Calu3 (cell line): Measurements from ENCODE around the gene MPZL3. TPM values are rescaled to one million over a fixed set of nuclear protein-coding genes. Genes with fewer than 3 reads are reported as not detected.
"Not testable (repeated sequence)": the region's sequence is repeated elsewhere in the genome, so short reads cannot be mapped to it uniquely, and the experiment has no call there.

Experiments used
- BruUV-seq: library from RNA; stranded (reverse); fragments of 400-500 nt; replicated peaks from 2 replicates; lab custom pipeline; 2021; lab: Mats Ljungman, UMichigan
- CTCF ChIA-PET: fragments of 300-600 bp; sonication (Branson Sonifier 250); formaldehyde crosslinking; loops from one replicate; lab custom pipeline; 2022; ENCODE audit warnings: antibody characterized with exemption; lab: Charles Lee
- DNase-seq: peaks from one replicate; pipeline ENCODE4 v3.0.0; 2022
- H3K27ac Mint-ChIP-seq: one replicate; pipeline ENCODE4 v1.8.0; 2022; ENCODE audit warnings: mixed read lengths; ENCODE audit not compliant: unreplicated experiment
- H3K27me3 Mint-ChIP-seq: one replicate; pipeline ENCODE4 v1.8.0; 2022; ENCODE audit warnings: mixed read lengths; ENCODE audit not compliant: unreplicated experiment
- H3K36me3 Mint-ChIP-seq: one replicate; pipeline ENCODE4 v1.8.0; 2022; ENCODE audit warnings: mild to moderate bottlenecking, moderate library complexity, mixed read lengths; ENCODE audit not compliant: insufficient read depth, unreplicated experiment
- H3K4me1 Mint-ChIP-seq: one replicate; pipeline ENCODE4 v1.8.0; 2022; ENCODE audit warnings: mild to moderate bottlenecking, low read depth, mixed read lengths; ENCODE audit not compliant: unreplicated experiment
- H3K4me3 Mint-ChIP-seq: one replicate; pipeline ENCODE4 v1.8.0; 2022; ENCODE audit warnings: mild to moderate bottlenecking, low read depth, moderate library complexity, mixed read lengths; ENCODE audit not compliant: unreplicated experiment
- H3K9me3 Mint-ChIP-seq: one replicate; pipeline ENCODE4 v1.8.0; 2022; ENCODE audit warnings: low read depth, mixed read lengths; ENCODE audit not compliant: unreplicated experiment
- CTCF ChIP-seq: fragments of 200-600 bp; IDR thresholded peaks from one replicate; pipeline ENCODE4 v1.8.0; 2022; ENCODE audit warnings: antibody characterized with exemption; ENCODE audit not compliant: unreplicated experiment
- intact Hi-C: fragments of 100-400 bp; cut with micrococcal nuclease; formaldehyde crosslinking; loops from one replicate; pipeline ENCODE4 v1.10.0; 2022; ENCODE audit not compliant: unreplicated experiment
- total RNA-seq: library from RNA; stranded (reverse); gene quantifications from 2 replicates; pipeline ENCODE4 v1.2.3, GENCODE V29; 2022

MPZL3 gene
- total RNA-seq, 1 experiment from 2014 or later: 5.9 TPM

- DNase-seq: no peak
- Mint-ChIP-seq H3K4me3 (no peak overlapping the region), H3K36me3 (no peaks in the 10 kb centered on the region), H3K27ac (no peak overlapping the region), H3K9me3 (no peaks in the 10 kb centered on the region), H3K27me3 (peaks cover 38% of the 10 kb centered on the region), H3K4me1 (no peaks in the 10 kb centered on the region)
- no TSS peak for BruUV-seq
- CTCF ChIA-PET: no interaction called here
- no peak for TF ChIP-seq CTCF
- intact Hi-C loops: no loop called here
Observed at GRCh38 chr11:118186346-118187107, 65.6 kb downstream of the MPZL3 start.

GRCh38 chr11:118184784-118185579, 67.2 kb downstream of the MPZL3 start:
- BruUV-seq: no TSS peak
- DNase-seq: no peak
- Mint-ChIP-seq H3K36me3 (no peaks in the 10 kb centered on the region), H3K4me1 (no peaks in the 10 kb centered on the region), H3K27me3 (peaks cover 39% of the 10 kb centered on the region), H3K4me3 (no peak overlapping the region), H3K27ac (no peak overlapping the region), H3K9me3 (no peaks in the 10 kb centered on the region)
- CTCF ChIA-PET: no interaction called here
- no peak for TF ChIP-seq CTCF
- intact Hi-C loops: no loop called here

GRCh38 chr11:118183691-118184090, 68.5 kb downstream of the MPZL3 start:
- CTCF ChIA-PET, H3K9me3 Mint-ChIP-seq, H3K4me1 Mint-ChIP-seq, H3K27ac Mint-ChIP-seq, DNase-seq, H3K4me3 Mint-ChIP-seq, intact Hi-C loops, H3K36me3 Mint-ChIP-seq, BruUV-seq: not testable (repeated sequence)
- peaks cover 27% of the 10 kb centered on the region for H3K27me3 Mint-ChIP-seq

GRCh38 chr11:118180300-118180703, 71.9 kb downstream of the MPZL3 start:
- intact Hi-C loops: no loop called here
- H3K27ac Mint-ChIP-seq: no peak overlapping the region
- TF ChIP-seq CTCF: no peak
- no peak overlapping the region for H3K4me3 Mint-ChIP-seq
- peaks cover 7% of the 10 kb centered on the region for H3K4me1 Mint-ChIP-seq
- H3K9me3 Mint-ChIP-seq: no peaks in the 10 kb centered on the region
- H3K27me3 Mint-ChIP-seq: peaks cover 14% of the 10 kb centered on the region
- DNase-seq: no peak
- CTCF ChIA-PET: interaction anchor here (1.5 kb wide), 1 partner anchor 9 kb away, joined by 3 read pairs; no protein-coding TSS in a partner anchor
- H3K36me3 Mint-ChIP-seq: no peaks in the 10 kb centered on the region
- no TSS peak for BruUV-seq
